OCI-LY3 (cell line): ENCODE results near the gene RBM20.

Experiments used
- H2AFZ ChIP-seq: fragments of 200-600, 300-600 bp; shearing (Covaris generic); 2 replicates; pipeline ENCODE4 v1.6.0; 2014; ENCODE audit warnings: antibody characterized with exemption, low read depth, low read length
- H3K27ac ChIP-seq: fragments of 200-600, 300-600 bp; sonication (generic); 2 replicates; pipeline ENCODE4 v1.5.1; 2014; ENCODE audit warnings: mild to moderate bottlenecking, low read length, moderate library complexity, mixed read lengths
- H3K27me3 ChIP-seq: fragments of 200-600, 300-600 bp; sonication (generic); 2 replicates; pipeline ENCODE4 v1.6.1; 2014; ENCODE audit warnings: low read depth, low read length, mixed read lengths
- H3K36me3 ChIP-seq: fragments of 200-600, 300-600 bp; sonication (generic); replicated peaks from 2 replicates; pipeline ENCODE3; 2014; ENCODE audit warnings: low read depth, low read length, mixed read lengths
- H3K4me1 ChIP-seq: fragments of 300-600, 200-600 bp; sonication (generic); 2 replicates; pipeline ENCODE4 v1.6.1; 2014; ENCODE audit warnings: low read length, mixed read lengths
- H3K4me2 ChIP-seq: fragments of 200-600, 300-600 bp; sonication (generic); 2 replicates; pipeline ENCODE4 v1.6.1; 2014; ENCODE audit warnings: low read length, mixed read lengths
- H3K4me3 ChIP-seq: fragments of 300-600, 200-600 bp; sonication (generic); 2 replicates; pipeline ENCODE4 v1.5.1; 2014; ENCODE audit warnings: antibody characterized with exemption, mild to moderate bottlenecking, low read length, moderate library complexity
- H3K79me2 ChIP-seq: fragments of 300-600, 200-600 bp; shearing (Covaris generic); 2 replicates; pipeline ENCODE4 v1.6.1; 2014; ENCODE audit warnings: mild to moderate bottlenecking, low read length, mixed read lengths
- H3K9ac ChIP-seq: fragments of 300-600, 200-600 bp; shearing (Covaris generic); 2 replicates; pipeline ENCODE4 v1.6.0; 2014; ENCODE audit warnings: mild to moderate bottlenecking, low read length, moderate library complexity
- H3K9me3 ChIP-seq: fragments of 200-600, 300-600 bp; shearing (Covaris generic); 2 replicates; pipeline ENCODE4 v1.6.1; 2014; ENCODE audit warnings: low read length, mixed read lengths; ENCODE audit not compliant: insufficient read depth
- H4K20me1 ChIP-seq: fragments of 200-600, 300-600 bp; sonication (generic); 2 replicates; pipeline ENCODE4 v1.6.1; 2016; ENCODE audit warnings: low read length, mixed read lengths; ENCODE audit not compliant: insufficient read depth
- EZH2phosphoT487 ChIP-seq: fragments of 200-600 bp; shearing (Covaris generic); IDR thresholded peaks from 2 replicates; pipeline ENCODE4 v1.6.1; 2018; ENCODE audit warnings: antibody characterized with exemption, mixed run types, low read depth
- TF ChIP-seq, protein P1 (sequence below): fragments of 200-600, 300-600 bp; sonication (generic); IDR thresholded peaks from 2 replicates; pipeline ENCODE4 v1.5.1; 2014; ENCODE audit warnings: antibody characterized with exemption, low read length, low read depth

The RBM20 gene

DNA sequence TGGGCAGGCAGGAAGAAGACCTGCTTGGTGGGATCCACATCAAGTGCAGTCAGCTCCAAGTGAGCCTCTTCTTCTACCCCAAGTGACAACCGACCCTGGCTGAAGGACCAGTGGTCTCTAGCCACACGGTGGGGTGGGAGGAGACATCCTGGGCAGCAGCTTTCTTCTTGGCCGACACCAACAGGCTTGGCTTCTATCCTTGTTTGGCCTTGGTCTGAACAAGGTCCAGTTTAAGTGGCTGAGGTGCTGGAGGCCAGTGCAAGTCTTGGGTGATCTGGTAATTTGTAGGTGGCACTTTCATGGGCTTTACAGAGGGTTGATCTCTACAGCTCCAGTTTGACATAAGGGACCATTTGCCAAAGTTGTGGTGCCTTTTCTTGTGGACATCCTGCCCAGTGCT is 164.0 kb downstream of the RBM20 start:
- Histone ChIP-seq H2AFZ (no peak overlapping the region), H3K27ac (no peak overlapping the region), H3K9me3 (no peaks in the 10 kb centered on the region), H3K27me3 (no peaks in the 10 kb centered on the region), H4K20me1 (no peaks in the 10 kb centered on the region), H3K9ac (no peak overlapping the region), H3K79me2 (no peaks in the 10 kb centered on the region), H3K4me1 (peaks cover 16% of the 10 kb centered on the region), H3K4me3 (no peak overlapping the region), H3K4me2 (no peak overlapping the region), H3K36me3 (no peaks in the 10 kb centered on the region)
- no peak for TF ChIP-seq EZH2phosphoT487
- TF ChIP-seq, protein P1, sequence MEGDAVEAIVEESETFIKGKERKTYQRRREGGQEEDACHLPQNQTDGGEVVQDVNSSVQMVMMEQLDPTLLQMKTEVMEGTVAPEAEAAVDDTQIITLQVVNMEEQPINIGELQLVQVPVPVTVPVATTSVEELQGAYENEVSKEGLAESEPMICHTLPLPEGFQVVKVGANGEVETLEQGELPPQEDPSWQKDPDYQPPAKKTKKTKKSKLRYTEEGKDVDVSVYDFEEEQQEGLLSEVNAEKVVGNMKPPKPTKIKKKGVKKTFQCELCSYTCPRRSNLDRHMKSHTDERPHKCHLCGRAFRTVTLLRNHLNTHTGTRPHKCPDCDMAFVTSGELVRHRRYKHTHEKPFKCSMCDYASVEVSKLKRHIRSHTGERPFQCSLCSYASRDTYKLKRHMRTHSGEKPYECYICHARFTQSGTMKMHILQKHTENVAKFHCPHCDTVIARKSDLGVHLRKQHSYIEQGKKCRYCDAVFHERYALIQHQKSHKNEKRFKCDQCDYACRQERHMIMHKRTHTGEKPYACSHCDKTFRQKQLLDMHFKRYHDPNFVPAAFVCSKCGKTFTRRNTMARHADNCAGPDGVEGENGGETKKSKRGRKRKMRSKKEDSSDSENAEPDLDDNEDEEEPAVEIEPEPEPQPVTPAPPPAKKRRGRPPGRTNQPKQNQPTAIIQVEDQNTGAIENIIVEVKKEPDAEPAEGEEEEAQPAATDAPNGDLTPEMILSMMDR = no peak

DNA sequence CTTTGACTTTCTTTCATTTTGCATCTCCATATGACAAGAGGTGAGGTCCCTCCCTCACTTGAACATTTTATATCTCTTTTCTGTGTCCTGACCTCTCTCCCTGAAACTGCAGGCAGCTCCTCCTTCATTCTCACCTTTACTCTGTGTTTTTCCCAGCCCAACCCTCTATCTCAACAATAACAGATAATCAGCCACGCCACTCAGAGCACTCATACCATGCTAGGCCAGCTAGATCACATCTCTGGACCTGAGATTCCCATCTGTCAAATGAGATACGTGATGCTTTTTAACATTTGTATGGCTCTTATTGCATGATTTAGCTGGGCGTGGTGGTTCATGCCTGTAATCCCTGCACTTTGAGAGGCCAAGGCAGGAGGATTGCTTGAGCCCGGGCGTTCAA is 164.5 kb downstream of the RBM20 start:
- Histone ChIP-seq H2AFZ (no peak overlapping the region), H3K36me3 (no peaks in the 10 kb centered on the region), H3K4me3 (no peak overlapping the region), H3K9ac (no peak overlapping the region), H4K20me1 (no peaks in the 10 kb centered on the region), H3K4me1 (peaks cover 11% of the 10 kb centered on the region), H3K79me2 (no peaks in the 10 kb centered on the region), H3K27me3 (no peaks in the 10 kb centered on the region), H3K9me3 (no peaks in the 10 kb centered on the region), H3K27ac (no peak overlapping the region), H3K4me2 (no peak overlapping the region)
- TF ChIP-seq, protein P1 = no peak
- no peak for TF ChIP-seq EZH2phosphoT487

DNA sequence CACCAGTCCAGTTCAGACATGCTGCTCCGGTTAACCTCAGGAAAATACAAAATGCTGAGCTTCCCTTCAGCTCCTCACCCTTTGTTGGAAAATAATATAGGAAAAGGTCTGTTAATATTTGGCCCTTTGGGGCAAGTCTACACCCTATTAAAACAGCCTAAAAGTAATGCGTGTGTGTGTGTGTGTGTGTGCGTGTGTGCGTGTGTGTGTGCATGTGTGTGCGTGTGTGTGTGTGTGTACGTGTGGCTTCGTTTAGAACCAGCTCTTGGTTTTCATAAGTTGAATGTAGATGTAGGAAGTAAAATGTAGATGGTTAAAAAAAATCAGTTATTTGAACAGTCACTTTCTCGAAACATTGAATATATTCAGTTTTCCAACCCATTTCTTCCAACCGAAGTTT is 166.5 kb downstream of the RBM20 start:
- Histone ChIP-seq H3K79me2 (no peaks in the 10 kb centered on the region), H3K27me3 (no peaks in the 10 kb centered on the region), H3K9ac (no peak overlapping the region), H4K20me1 (no peaks in the 10 kb centered on the region), H3K9me3 (no peaks in the 10 kb centered on the region), H2AFZ (no peak overlapping the region), H3K4me3 (no peak overlapping the region), H3K27ac (no peak overlapping the region), H3K4me1 (peaks cover 9% of the 10 kb centered on the region), H3K4me2 (no peak overlapping the region), H3K36me3 (no peaks in the 10 kb centered on the region)
- TF ChIP-seq EZH2phosphoT487 = no peak
- TF ChIP-seq, protein P1 = no peak

- Histone ChIP-seq H3K27ac (no peak overlapping the region), H3K4me1 (peaks cover 23% of the 10 kb centered on the region), H3K4me3 (no peak overlapping the region), H3K4me2 (no peak overlapping the region), H4K20me1 (no peaks in the 10 kb centered on the region), H2AFZ (no peak overlapping the region), H3K79me2 (no peaks in the 10 kb centered on the region), H3K9me3 (no peaks in the 10 kb centered on the region), H3K36me3 (no peaks in the 10 kb centered on the region), H3K9ac (no peak overlapping the region), H3K27me3 (no peaks in the 10 kb centered on the region)
- TF ChIP-seq, protein P1 = no peak
- no peak for TF ChIP-seq EZH2phosphoT487
These were observed 167.8 kb downstream of the RBM20 start for GRCh38 chr10:110811791-110812581.
